AG09319 (cell line): ENCODE results near the gene FUT9.
"Not testable (repeated sequence)": the region's sequence is repeated elsewhere in the genome, so short reads cannot be mapped to it uniquely, and the experiment has no call there.

Source experiments
- DNase-seq: peaks from one replicate; pipeline ENCODE4 v3.0.0-alpha.2; 2010; ENCODE audit warnings: low read depth; ENCODE audit errors: extremely low read depth
- TF ChIP-seq, protein P1 (sequence below): IDR thresholded peaks from 2 replicates; pipeline ENCODE4 v1.5.1; 2011; ENCODE audit warnings: low read depth, mild to moderate bottlenecking, inconsistent platforms, low read length, moderate library complexity

FUT9 gene

DNA sequence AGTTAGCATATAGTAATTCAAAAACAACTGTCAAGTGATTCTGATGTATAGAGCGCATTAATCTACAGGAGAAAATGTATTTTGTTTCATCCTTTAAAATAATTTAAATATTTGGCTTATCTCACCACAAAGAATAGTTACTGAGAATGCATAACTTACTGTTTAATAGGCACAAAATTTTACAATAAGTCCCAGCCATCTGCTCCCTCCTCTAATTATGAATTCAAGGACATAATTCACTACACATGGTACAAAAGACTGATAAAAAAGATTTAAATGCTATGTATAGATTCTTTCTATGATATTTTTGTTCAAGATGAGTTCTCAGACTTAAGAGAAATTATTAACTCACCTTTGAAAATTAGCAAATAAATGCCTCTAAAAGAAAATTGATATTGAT lies 242.0 kb downstream of the FUT9 start:
- TF ChIP-seq, protein P1, sequence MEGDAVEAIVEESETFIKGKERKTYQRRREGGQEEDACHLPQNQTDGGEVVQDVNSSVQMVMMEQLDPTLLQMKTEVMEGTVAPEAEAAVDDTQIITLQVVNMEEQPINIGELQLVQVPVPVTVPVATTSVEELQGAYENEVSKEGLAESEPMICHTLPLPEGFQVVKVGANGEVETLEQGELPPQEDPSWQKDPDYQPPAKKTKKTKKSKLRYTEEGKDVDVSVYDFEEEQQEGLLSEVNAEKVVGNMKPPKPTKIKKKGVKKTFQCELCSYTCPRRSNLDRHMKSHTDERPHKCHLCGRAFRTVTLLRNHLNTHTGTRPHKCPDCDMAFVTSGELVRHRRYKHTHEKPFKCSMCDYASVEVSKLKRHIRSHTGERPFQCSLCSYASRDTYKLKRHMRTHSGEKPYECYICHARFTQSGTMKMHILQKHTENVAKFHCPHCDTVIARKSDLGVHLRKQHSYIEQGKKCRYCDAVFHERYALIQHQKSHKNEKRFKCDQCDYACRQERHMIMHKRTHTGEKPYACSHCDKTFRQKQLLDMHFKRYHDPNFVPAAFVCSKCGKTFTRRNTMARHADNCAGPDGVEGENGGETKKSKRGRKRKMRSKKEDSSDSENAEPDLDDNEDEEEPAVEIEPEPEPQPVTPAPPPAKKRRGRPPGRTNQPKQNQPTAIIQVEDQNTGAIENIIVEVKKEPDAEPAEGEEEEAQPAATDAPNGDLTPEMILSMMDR, result no peak
- DNase-seq, result no peak

DNA sequence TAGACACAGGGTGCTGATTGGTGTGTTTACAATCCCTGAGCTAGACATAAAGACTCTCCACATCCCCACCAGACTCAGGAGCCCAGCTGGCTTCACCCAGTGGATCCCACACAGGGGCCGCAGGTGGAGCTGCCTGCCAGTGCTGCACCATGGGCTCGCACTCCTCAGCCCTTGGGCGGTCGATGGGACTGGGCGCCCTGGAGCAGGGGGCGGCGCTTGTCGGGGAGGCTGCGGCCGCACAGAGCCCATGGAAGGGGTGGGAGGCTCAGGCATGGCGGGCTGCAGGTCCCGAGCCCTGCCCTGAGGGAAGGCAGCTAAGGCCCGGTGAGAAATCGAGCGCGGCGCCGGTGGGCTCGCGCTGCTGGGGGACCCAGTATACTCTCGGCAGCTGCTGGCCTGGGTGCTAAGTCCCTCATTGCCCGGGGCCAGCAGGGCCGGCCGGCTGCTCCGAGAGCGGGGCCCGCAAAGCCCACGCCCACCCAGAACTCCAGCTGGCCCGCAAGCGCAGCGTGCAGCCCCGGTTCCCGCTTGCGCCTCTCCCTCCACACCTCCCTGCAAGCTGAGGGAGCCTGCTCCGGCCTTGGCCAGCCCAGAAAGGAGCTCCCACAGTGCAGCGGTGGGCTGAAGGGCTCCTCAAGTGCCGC lies 245.1 kb downstream of the FUT9 start:
- DNase-seq, result not testable (repeated sequence)
